GM21717 (cell line): ENCODE measurements around the gene AQP5.

ENCODE experiments used
- ATAC-seq: cut with Tn5 transposase; IDR thresholded peaks from one replicate; pipeline ENCODE4 v1.9.1; 2021; ENCODE audit warnings: mild to moderate bottlenecking, moderate library complexity; ENCODE audit not compliant: unreplicated experiment

Gene AQP5

DNA sequence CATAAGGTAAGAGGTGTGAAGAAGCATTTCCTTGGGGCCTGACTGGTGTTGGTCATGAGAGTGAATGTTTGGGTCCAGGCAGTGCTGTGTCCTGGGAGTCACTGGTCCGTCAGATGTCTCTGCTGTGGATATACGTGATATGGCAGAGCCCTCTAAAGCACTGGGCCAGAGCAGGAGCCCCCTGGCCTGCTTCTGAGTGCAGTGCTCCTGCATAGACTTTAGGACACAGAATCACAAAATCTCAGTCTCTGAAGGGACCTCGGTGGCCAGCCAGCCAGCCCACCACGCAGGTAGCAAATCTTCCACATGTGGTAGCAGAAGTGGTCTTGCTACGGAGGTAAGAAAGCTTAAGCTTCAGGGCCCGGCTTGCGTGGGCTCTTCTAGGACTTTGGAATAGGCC lies 29.6 kb upstream of the AQP5 start:
- no peak for ATAC-seq

DNA sequence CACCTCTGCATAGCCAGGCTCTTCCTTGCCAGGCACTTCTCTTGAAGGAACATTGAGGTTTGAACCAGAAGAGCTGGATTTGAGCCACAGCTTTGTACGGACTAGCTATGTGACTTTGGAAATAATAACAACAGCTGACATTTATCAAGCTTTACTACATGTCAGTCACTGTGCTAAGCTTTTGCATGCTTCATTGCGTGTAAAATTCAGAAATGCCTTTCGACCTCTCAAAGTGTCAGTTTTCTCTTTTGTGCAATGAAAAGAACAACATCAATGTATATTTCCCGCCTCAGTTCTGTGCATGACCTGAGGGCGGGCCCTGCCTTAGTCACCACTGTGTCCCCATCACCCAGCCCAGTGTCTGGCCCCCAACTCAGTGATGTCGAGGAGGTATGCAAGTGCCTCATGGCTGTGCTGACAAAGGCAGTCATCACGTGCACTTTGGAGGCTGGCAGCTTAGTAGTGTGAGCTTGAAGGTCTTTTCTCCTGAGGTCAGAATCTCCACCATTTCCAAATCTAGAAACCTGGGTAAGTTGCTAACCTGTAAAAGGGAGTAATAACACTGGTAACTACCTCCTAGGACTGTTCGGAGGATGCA lies 29.0 kb upstream of the AQP5 start:
- ATAC-seq, result no peak

DNA sequence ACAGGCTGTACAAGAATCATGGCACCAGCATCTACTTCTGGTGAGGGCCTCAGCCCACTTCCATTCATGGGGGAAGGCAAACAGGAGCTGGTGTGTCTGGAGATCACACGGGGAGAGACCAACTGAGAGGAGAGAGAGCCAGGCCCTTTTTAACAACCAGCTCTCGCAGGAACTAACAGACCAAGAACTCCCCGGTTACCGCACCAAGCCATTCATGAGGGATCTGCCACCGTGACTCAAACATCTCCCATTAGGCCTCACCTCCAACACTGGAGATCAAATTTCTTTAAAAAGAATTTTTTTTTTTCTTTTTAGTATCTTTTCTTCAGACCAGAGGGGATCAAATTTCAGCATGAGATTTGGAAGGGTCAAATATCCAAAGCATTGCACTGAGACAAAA lies 27.9 kb upstream of the AQP5 start:
- ATAC-seq, result no peak

DNA sequence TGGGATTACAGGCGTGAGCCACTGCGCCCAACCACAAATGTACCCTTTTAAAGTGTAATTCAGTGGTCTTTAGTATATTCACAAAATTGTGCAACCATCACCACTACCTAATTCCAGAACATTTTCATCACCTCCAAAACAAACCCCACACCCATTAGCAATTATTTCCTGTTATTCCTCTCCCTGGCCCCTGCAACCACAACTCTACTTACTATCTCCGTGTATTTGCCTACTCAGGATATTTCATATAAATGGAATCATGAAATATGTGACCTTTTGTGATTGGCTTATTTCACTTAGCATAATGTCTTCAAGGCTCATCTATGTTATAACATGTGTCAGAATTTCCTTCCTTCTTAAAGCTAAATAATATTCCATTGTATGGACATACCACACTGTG lies 27.2 kb upstream of the AQP5 start:
- ATAC-seq, result no peak

DNA sequence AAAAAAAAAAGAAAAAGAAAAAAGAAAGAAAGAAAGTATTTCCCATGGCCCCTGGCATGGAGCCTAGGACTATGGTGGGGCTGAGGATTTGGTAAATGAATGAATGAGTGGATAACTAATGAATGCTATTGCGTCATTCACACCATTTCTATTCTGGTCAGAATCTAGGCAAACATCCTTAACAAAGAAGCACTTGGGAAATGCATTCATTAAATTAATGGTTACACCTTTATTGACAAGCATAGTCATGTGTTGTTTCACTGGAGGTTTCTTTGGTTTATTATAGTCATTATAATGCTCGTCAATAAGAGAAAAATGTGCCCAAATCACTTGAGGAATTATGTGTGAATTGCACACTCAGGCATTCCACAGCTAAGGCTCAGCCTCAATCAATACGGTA lies 24.7 kb upstream of the AQP5 start:
- ATAC-seq, result no peak

DNA sequence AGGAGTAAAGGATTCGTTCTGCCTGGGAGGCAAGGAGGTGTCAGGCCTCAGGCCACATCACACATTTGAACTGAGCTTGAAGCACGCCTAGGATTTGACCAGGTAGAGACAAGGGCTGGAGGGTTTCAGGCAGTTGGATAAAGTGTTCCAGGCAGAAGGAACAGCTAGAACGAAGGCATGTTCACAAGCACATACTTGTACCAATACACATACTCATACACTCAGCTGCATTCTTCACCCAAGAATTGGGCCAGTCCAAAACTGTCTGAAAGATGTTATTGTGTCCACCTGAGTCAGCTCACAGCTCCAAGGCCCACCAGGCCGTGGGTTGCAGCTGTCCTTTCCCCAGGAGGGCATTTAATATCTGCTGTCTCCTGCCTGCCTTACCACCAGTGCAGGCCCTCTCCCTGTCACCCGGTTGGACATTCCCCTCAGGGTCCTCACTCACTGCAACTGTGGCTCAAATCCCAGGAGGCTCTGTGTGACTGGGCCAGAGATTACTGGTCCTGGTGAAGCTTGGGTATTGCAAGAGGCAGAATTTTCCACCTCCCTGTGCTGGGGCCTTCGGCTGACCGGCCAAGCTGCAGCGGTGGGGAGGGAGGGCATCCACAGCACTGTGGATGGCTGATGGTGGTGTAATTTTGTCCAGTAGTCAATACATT lies 23.9 kb upstream of the AQP5 start:
- no peak for ATAC-seq

DNA sequence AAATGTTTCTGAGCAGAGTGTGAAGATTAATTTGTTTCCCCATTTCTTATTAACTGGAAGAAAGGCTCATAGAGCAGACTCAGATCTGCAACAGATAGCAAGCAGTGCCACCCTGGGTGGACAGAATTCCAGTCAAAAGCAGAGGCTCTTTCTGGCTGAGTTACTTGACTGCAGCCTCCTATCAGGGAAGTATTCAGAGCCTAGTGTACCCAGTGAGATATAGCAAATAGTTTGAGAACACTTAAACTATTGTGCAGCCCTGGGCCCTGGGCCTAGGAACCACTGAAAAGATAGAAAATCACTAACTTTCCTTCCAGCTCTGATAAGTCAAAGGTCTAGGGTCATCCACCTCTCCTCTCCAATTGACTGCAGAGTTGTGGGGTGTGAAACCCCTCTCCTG lies 22.4 kb upstream of the AQP5 start:
- no peak for ATAC-seq

DNA sequence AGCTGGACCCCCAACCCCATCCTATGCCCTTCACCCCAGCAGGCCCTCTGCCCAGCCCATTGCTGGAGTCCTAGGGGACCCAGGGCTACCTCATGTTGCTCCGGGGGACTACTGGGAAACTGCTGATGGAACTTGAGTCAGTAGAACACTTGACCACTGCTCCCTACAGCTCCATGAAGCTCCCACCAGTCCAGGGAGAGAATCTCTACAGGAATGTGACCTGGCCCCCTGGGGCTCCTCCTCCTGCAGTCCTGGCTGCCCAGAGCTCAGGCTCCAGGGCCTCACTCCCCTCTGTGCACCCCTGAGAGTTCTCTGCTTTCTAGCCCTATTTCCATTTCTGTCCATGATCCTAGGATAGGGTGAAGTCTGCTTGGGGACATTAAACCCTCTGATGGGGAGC lies 22.0 kb upstream of the AQP5 start:
- no peak for ATAC-seq

DNA sequence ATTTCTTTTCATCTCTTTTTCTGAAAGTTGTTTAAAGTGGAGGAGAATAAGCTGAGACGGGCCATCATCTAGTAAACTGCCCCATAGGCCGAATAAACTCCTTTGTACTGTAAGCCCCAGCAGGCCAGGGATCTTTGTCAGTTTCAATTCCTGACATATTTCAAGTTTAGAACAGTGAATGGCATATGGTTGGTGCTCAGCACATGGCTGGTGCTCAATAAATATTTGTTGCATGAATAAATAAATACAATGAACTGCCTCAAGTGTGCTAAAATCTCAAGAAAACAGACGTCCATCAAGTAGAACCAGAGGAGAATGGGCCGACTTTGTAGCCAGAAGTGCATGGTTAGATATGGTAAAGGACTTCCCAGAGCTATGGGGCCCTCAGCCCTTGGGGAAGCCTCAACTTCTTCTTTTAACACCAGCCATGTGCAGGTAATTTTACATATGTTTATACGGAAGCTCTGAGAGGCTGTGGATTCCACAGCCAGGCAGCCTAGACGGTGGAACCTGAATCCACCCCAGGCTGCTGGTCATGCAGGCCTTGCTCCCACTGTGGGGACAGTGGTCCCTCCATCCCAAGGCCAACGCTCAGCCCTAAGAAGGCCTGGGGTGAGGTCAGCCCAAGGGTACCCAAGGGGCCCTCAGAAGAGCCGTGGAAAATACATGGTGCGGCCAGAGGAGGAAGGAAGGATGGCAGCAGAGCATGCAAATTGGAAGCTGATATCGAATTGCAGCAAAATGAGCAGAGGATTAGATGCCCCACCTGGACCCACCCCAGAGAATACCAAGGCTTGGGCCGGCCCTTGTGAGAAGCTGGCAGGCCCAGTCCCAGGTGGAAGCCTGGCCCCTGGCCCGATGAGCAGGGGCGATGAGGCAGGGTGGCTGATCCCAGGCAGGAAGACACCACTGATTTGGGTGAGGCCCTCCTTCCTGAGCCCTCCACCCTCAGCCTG lies 19.8 kb upstream of the AQP5 start:
- no peak for ATAC-seq

DNA sequence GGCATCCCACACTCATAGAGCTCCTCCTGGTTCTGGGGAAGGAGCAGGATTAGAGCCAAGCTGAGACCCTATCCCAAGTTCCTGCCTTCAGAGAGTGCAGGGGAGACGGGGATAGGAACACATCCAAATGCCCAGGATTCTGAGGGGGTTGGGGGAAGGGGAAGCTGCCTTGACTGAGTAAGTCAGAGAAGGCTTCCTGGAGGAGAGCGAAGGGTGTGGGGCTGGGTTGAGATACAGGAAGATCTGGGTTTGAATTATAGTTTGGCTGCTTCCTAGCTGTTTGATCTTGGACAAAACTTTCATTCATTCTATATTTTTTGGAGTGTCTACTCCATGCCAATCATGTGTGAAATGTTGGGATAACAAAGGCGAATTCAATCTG lies 19.2 kb upstream of the AQP5 start:
- ATAC-seq, result no peak

DNA sequence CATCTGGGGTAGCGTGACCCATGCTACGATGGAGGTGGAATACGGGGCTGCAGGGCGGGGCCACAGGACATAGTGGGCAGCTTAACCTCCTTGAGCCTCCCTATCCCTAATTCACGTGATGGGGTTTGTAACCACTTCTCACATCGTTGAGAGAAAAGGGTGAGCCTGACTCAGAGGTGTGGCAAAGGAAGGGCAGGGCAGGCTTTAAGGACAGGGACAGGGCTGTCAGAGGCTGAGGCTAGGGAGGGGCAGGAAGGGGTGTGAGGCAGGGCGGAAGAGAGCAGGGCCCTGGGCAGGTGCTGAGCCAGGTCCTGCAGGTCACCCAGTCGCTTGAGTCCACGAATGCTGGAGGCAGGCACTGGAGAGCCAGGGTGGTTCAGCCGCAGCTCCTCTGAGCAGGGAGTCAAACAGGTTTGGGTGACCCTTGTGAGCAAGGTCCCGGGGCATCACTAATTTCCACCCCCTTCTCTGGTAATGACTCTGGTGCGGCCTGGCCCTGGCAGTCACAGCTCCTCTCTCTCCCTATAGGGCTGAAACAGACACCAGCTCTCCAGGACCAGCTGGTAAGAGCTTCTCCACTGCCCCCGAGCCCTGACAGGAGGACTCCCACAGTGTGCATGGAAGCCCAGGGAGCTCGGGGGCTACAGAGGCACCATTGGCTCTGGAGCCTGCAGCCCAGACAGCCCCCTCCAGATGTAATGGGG lies 18.6 kb upstream of the AQP5 start:
- ATAC-seq, result no peak

DNA sequence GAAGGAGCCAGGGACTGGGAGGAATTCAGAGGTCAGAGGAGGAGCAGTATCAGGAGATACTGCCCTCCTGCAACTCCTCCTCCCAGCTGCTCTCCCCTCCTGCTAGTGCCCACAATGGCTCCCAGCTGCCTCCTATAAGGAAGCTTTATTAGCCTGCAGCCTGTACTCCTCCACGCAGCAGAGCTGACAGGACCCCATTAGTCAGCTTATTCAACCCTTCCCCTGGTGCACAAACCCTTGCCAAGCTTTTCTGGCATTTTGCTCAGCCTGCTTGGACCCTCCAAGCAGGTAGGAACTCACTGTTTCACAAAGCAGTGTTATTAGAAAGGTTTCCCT lies 18.1 kb upstream of the AQP5 start:
- ATAC-seq, result no peak

DNA sequence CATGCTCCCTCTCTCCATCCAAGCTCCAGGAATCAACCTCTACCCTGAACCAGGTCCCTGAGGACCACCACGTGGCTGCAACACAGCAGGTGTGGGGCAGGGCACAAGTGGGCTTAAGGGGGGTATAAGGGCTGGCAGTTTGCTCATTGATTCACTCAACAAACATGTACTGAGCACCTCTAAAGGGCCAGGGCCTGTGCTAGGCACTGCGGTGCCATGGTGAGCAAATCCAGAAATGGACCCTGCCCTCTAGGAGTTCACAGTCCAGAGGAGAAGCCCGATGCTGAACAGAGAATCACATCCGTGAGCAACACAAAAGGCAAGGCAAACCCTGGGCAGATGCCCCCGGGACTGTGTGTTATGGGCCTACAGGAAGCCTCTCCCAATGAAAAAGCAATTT lies 17.6 kb upstream of the AQP5 start:
- no peak for ATAC-seq

DNA sequence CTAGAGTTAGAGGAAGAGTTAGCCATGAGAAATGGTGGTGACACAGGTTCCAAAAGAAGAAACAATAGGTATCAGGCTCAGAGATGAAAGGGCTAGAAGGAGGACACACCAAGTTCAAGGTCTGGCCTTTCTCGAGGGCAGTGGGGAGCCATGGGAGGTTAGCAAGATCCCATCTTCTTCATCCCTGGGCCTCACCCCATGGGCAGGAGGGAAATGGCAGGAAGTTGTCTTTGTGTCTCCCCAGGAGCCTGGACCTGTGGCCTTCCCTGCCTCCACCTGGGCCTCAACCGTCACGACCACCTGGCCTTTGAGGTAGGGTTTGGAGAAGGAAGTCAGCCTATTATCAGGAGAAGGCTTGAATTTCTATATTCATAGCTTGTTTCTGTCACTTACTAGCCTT lies 17.0 kb upstream of the AQP5 start:
- no peak for ATAC-seq

DNA sequence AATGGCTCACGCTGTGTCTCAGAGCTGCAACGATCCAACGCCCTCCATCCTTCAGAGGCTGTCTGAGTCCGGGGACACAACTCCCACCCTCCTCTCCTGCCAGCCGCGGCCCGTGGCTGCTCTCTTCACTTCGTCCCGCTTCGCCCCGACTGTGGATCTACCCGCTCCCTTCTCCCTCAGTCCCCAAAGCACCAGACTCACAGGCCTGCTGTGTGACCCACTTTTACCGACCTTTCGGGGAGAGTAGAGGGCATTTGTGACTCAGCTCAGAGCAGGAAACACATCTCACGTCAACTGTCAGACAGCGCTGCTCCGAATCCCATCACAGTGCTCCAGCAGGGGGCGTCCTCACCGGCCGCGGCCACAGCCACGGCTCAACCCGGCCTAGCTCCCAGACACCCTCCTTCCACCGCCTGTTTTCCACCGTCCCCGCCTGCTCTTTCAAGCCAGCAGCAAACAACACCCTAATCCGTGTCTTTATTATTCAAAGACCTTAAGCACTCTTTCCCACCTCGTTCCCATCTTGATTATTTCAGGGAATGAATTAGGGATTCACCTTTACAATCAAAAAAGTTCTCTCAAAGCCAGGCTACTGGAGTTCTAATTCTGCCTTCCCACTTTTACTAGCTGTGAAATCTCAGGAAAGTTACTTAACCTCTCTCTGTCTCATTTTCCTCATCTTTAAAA lies 16.1 kb upstream of the AQP5 start:
- ATAC-seq, result peak; percentile 64

DNA sequence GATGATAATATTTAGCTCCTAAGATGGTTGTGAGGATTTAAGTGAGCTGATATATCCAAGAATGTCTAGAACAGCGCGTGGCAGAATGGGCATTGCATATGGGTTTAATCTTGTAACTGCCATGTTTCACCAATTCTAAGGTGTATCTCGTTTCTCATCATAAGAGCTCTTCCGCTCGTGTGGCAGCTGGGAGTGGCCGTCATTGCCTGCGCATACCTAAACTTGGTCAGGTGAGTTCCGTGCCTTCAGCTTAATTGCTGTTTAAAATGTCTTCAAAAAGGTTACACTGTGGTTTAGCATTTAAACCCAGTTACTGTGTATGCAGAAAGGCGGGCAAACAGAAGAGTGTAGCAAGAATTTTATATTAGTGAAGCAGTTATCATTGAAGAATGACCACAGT lies 15.6 kb upstream of the AQP5 start:
- no peak for ATAC-seq

DNA sequence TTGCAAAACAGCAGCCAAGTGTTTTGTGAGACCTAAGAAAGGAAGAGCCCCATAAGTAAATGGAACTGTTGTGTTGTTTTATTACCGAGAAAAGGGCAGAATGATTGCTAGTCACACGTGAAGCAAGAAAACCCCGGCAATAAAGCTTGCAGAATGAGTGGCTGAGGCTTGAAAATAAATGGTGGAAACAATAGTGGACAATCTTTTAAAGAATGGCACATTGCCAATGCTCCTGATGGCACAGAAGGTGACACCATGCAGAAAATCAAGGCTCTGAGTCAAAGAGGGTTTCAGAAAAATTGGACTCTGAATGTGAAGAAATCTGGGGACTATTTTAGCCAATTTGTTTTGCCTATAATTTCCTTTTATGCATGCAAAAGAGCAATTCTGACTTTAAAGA lies 15.2 kb upstream of the AQP5 start:
- ATAC-seq, result no peak

DNA sequence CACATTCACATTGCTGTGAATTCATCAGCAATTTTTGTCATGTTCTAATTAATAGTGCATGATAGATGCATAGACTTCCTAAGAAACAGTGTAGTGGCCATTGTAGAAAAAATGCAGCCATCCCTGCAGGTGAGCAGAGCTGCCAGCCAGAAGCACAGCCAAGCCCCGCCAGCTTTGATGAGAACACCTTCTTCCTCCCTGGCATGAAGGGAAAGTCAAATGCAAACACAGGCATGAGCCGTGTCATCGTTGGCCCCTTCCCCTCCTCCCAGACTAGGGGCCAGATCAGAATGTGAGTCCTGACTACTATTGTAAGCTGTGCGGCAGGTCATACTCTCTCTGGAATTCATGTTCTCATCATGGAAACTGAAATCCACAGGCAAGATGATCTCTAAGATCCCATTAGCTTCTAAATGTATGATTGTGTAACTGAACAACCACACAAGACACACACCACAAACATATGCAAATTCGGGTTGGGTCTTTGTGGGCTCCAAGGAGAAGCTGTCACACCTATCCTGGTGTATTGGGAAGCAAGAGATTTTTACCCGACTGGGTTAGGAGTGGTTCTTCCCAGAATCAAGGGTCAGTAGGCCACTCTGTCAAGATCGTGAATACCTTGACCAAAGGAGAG lies 14.0 kb upstream of the AQP5 start:
- ATAC-seq, result no peak

DNA sequence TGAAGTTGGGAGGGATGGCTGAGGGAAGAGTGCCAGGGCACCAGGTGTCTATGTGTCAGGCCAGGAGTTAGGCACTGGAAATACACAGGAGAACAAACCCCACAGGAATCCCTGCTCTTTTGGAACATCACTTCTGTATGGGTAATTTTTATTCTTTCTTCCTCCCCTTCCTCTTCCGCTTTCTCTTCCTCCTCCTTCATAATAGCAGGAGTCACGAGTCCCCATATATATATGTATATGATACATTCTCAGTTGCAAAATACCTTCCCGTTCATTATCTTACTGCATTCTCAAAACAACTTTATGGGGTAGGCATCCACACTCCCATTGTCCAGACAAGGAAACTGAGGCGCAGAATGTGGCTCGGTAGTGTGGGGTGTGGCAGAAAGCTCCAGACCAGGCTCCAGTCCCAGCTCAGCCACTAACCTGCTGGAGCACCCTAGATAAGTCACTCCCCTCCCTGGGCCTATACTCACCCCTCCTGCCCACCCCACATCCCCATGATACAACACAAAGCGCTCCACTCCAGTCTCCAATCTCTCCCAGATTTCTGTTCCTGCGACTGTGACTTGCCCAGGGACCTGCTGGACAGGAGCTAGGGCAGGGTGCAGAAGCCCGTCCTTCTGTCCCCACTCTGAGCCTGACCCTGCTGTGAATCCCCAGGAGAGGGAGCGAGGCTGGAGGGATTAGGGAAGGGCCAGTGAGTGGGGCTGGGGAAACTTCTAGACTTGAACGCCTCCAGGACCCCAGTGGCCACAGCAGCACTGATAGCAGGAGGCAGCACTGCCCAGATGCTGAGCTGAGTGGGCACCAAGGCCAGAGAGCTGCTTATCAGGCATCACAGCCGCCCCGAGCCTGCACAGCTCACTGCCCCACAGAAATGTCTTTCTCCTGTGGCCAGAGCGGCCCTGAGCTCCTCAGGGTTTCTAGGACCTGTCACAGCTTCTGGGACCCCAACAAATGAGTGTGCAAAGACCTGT lies 12.5 kb upstream of the AQP5 start:
- no peak for ATAC-seq
